Psoas muscle (tissue), 8 donors: ENCODE data around the gene NFATC2IP. TPM values are rescaled to one million over a fixed set of nuclear protein-coding genes. Genes with fewer than 3 reads are reported as not detected.

Source experiments
- ATAC-seq, 4 donors: fragments of 200-7000 bp; cut with Tn5 transposase; one replicate each; pipeline ENCODE4 v1.9.1; 2020; ENCODE audit warnings: moderate library complexity in 3 of 4, mild to moderate bottlenecking in 2 of 4
- DNase-seq, 2 donors: peaks; one replicate each; pipeline ENCODE4 v3.0.0-alpha.2; 2020
- H3K27ac ChIP-seq: fragments of 200-600 bp; one replicate; pipeline ENCODE4 v1.8.0; 2022
- H3K27me3 ChIP-seq, 3 donors: fragments of 200-600 bp in 1 of 3; one replicate each; pipeline versions ENCODE4 v1.6.1 to v1.8.0; 2013 to 2022; ENCODE audit warnings: low read length in 2 of 3, mild to moderate bottlenecking in 2 of 3, moderate library complexity in 1 of 3; ENCODE audit not compliant: insufficient read depth in 3 of 3
- H3K36me3 ChIP-seq, 2 donors: fragments of 200-600 bp in 1 of 2; one replicate each; pipeline versions ENCODE4 v1.6.1 to v1.8.0; 2013 to 2022; ENCODE audit warnings: low read depth in 1 of 2, mild to moderate bottlenecking in 1 of 2, moderate library complexity in 1 of 2; ENCODE audit not compliant: insufficient read depth in 1 of 2
- H3K4me1 ChIP-seq: fragments of 200-600 bp; one replicate; pipeline ENCODE4 v1.8.0; 2022
- H3K4me3 ChIP-seq: fragments of 200-600 bp; one replicate; pipeline ENCODE4 v1.8.0; 2022; ENCODE audit warnings: mild to moderate bottlenecking
- H3K9me3 ChIP-seq: fragments of 200-600 bp; one replicate; pipeline ENCODE4 v1.8.0; 2022
- WGBS, 3 donors: extraction: QIAGEN DNeasy Blood & Tissue Kit; methylation state at CpG; one replicate each; pipeline versions ENCODE4 v1.1.6 to v1.1.7; 2013; 5-methylcytosine and 5-hydroxymethylcytosine counted together
- intact Hi-C, 2 donors: fragments of 100-400 bp; cut with DNase I; formaldehyde crosslinking; loops; one replicate each; pipeline versions ENCODE4 v1.11.0 to v1.14.2; 2022
- polyA plus RNA-seq, 3 donors: library from polyadenylated mRNA; stranded (reverse); fragments of 200-250 nt; gene quantifications; one replicate each; pipeline ENCODE4 v1.2.3, GENCODE V29; 2013
- total RNA-seq, 4 donors: library from RNA; stranded (reverse); fragmentation: NEBNext Ultra II Directional in 2 of 4; extraction: Animal tissue kit (Norgen Biotek cat#: 25700) in 2 of 4; gene quantifications; one replicate each; pipeline versions ENCODE4 v1.2.1 to v1.2.4, GENCODE V29; 2021 to 2023
- TF ChIP-seq, protein P1 (sequence below): fragments of 200-600 bp; IDR thresholded peaks from one replicate; pipeline ENCODE4 v1.8.0; 2022; ENCODE audit warnings: antibody characterized with exemption
- donor health status: healthy with polysubstance abuse.
- donor health status: DM: no; HTN: no; CAD: no; lungs with moderate emphysema.
- donor health status: Bipolar disorder and iron deficiency.
- donor health status: healthy.
- donor health status: DM: yes; HTN: yes; CAD: no.
- donor health status: DM: no; HTN: no; CAD: no.
- donor health status: DM: no; HTN: no; CAD: no.
- donor health status: DM: yes; HTN: yes; CAD: no.

The NFATC2IP gene
- total and polyA plus RNA-seq, 7 donors: 10.6 to 20.4 (median 17.6) TPM

GRCh38 chr16:29009838-29010166, 59.1 kb downstream of the NFATC2IP start:
- intact Hi-C loops: no loop called here
- TF ChIP-seq, protein P1, sequence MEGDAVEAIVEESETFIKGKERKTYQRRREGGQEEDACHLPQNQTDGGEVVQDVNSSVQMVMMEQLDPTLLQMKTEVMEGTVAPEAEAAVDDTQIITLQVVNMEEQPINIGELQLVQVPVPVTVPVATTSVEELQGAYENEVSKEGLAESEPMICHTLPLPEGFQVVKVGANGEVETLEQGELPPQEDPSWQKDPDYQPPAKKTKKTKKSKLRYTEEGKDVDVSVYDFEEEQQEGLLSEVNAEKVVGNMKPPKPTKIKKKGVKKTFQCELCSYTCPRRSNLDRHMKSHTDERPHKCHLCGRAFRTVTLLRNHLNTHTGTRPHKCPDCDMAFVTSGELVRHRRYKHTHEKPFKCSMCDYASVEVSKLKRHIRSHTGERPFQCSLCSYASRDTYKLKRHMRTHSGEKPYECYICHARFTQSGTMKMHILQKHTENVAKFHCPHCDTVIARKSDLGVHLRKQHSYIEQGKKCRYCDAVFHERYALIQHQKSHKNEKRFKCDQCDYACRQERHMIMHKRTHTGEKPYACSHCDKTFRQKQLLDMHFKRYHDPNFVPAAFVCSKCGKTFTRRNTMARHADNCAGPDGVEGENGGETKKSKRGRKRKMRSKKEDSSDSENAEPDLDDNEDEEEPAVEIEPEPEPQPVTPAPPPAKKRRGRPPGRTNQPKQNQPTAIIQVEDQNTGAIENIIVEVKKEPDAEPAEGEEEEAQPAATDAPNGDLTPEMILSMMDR: no peak
- DNase-seq: no peak
- H3K4me1 ChIP-seq: no peaks in the 10 kb centered on the region
- no peak overlapping the region for H3K4me3 ChIP-seq
- WGBS, 3 donors: 81 to 84% (median 83%) methylated on average over 2 of the region's 2 CpGs
- H3K27ac ChIP-seq: no peak overlapping the region
- no peaks in the 10 kb centered on the region for H3K9me3 ChIP-seq
- no peaks in the 10 kb centered on the region for H3K36me3 ChIP-seq
- ATAC-seq: no peak
- H3K27me3 ChIP-seq: no peaks in the 10 kb centered on the region

- TF ChIP-seq, protein P1: no peak
- no peak for DNase-seq
- no peaks in the 10 kb centered on the region for H3K4me1 ChIP-seq
- no peak overlapping the region for H3K27ac ChIP-seq
- WGBS, 3 donors: 45 to 52% (median 47%) methylated on average over 8 of the region's 8 CpGs
- H3K27me3 ChIP-seq: no peaks in the 10 kb centered on the region
- no peak overlapping the region for H3K4me3 ChIP-seq
- no peaks in the 10 kb centered on the region for H3K36me3 ChIP-seq
- no peaks in the 10 kb centered on the region for H3K9me3 ChIP-seq
- intact Hi-C loops: no loop called here
- ATAC-seq: no peak
Measured at GRCh38 chr16:29011112-29011511, 60.4 kb downstream of the NFATC2IP start.

DNA sequence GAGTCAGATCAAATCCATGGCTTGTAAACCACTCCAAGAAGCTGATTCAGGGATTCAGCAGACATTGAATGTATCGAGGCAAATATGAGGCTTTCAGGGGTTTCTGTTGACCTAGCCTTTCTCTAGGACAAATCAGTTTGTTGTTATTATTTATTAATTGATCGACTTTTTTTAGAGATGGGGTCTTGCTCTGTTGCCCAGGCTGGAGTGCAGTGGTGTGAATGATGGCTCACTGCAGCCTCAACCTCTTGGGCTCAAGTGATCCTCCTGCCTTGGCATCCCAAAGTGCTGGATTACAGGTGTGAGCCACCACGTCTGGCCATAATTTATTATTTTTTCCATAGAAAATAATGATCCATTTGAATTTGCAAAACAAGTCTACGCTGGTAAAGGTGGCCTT, 61.1 kb downstream of the NFATC2IP start:
- 71 to 76% (median 75%) methylated on average over 4 of the region's 4 CpGs for WGBS, 3 donors
- Histone ChIP-seq H3K4me3 (no peak overlapping the region), H3K9me3 (no peaks in the 10 kb centered on the region), H3K36me3 (no peaks in the 10 kb centered on the region), H3K4me1 (no peaks in the 10 kb centered on the region), H3K27ac (no peak overlapping the region), H3K27me3 (no peaks in the 10 kb centered on the region)
- DNase-seq: no peak
- ATAC-seq: no peak
- intact Hi-C loops: no loop called here
- TF ChIP-seq, protein P1: no peak

DNA sequence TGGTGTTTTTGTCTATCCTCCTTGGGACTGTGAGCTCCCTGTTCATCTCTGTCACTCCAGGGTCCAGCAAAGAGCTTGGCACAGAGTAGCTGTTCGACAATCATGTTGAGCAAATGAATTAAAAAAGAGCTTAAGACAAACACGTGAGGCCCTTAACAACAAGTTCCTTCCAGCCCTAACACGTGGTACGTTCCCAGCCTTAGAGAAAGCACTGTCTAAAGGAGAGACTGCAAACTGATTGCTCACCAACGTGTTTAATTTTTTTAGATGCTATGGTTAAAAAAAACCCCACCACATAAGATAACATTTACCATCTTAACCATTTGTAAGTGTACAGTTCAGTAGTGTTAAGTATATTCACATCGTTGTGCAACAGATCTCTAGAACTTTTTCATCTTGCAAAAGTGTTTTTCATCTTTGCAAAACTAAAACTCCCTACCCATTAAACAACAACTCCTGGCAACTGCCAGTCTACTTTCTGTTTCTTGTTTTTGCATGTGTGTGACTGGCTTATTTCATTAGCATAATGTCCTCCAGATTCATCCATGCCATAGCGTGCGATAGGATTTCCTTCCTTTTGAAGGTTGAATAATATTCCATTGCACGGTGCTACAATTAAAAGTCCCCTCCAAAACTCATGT, 62.3 kb downstream of the NFATC2IP start:
- 60 to 72% (median 66%) methylated on average over 9 of the region's 9 CpGs for WGBS, 3 donors
- TF ChIP-seq, protein P1: no peak
- intact Hi-C loops: no loop called here
- no peak overlapping the region for H3K27ac ChIP-seq
- no peaks in the 10 kb centered on the region for H3K27me3 ChIP-seq
- H3K4me3 ChIP-seq: no peak overlapping the region
- no peaks in the 10 kb centered on the region for H3K4me1 ChIP-seq
- H3K9me3 ChIP-seq: no peaks in the 10 kb centered on the region
- H3K36me3 ChIP-seq: no peaks in the 10 kb centered on the region
- DNase-seq (no peak), ATAC-seq (no peak)

GRCh38 chr16:29014561-29015069, 63.9 kb downstream of the NFATC2IP start:
- Histone ChIP-seq H3K27me3 (no peaks in the 10 kb centered on the region), H3K4me1 (no peaks in the 10 kb centered on the region), H3K27ac (no peak overlapping the region), H3K9me3 (no peaks in the 10 kb centered on the region), H3K4me3 (no peak overlapping the region), H3K36me3 (no peaks in the 10 kb centered on the region)
- WGBS, 3 donors: 75 to 83% (median 76%) methylated on average over 3 of the region's 3 CpGs
- DNase-seq (no peak), ATAC-seq (no peak)
- intact Hi-C loops: no loop called here
- TF ChIP-seq, protein P1: no peak
